Endodermal cell (in vitro differentiated cells): ENCODE data around the gene SCFD2. TPM values are rescaled to one million over a fixed set of nuclear protein-coding genes. Genes with fewer than 3 reads are reported as not detected.

Experiments
- DNase-seq: peaks from one replicate; pipeline ENCODE4 v3.0.0-alpha.2; 2017
- H3K27ac ChIP-seq: 2 replicates; pipeline ENCODE4 v1.5.1; 2013; ENCODE audit warnings: mild to moderate bottlenecking, low read depth, low read length, moderate library complexity
- H3K27me3 ChIP-seq: 2 replicates; pipeline ENCODE4 v1.6.1; 2013; ENCODE audit warnings: mild to moderate bottlenecking, low read length, moderate library complexity; ENCODE audit not compliant: insufficient read depth, control insufficient read depth, poor library complexity, severe bottlenecking
- H3K36me3 ChIP-seq: 2 replicates; pipeline ENCODE4 v1.7.0; 2013; ENCODE audit warnings: mild to moderate bottlenecking, low read length, moderate library complexity; ENCODE audit not compliant: control insufficient read depth, insufficient read depth
- H3K4me1 ChIP-seq: one replicate; pipeline ENCODE4 v1.7.0; 2013; ENCODE audit warnings: low read length; ENCODE audit not compliant: control insufficient read depth, insufficient read depth
- H3K4me3 ChIP-seq: 2 replicates; pipeline ENCODE4 v1.5.1; 2013; ENCODE audit warnings: mild to moderate bottlenecking, low read length, moderate library complexity
- H3K9ac ChIP-seq: 2 replicates; pipeline ENCODE4 v1.6.1; 2013; ENCODE audit warnings: mild to moderate bottlenecking, low read length, moderate library complexity; ENCODE audit not compliant: poor library complexity, severe bottlenecking; ENCODE audit errors: extremely low read depth
- H3K9me3 ChIP-seq: 2 replicates; pipeline ENCODE4 v1.6.1; 2013; ENCODE audit warnings: mild to moderate bottlenecking, low read length, moderate library complexity; ENCODE audit not compliant: control insufficient read depth
- H3K27ac Mint-ChIP-seq: 2 replicates; pipeline ENCODE4 v1.8.0; 2020; ENCODE audit warnings: mixed read lengths
- H3K27me3 Mint-ChIP-seq: 2 replicates; pipeline ENCODE4 v1.8.0; 2021; ENCODE audit warnings: mild to moderate bottlenecking, mixed read lengths; ENCODE audit not compliant: insufficient read depth
- H3K36me3 Mint-ChIP-seq: 2 replicates; pipeline ENCODE4 v1.8.0; 2020; ENCODE audit warnings: low read depth, mixed read lengths
- H3K4me1 Mint-ChIP-seq: 2 replicates; pipeline ENCODE4 v1.8.0; 2020; ENCODE audit warnings: mixed read lengths
- H3K4me3 Mint-ChIP-seq: 2 replicates; pipeline ENCODE4 v1.8.0; 2020; ENCODE audit warnings: mild to moderate bottlenecking, moderate library complexity, mixed read lengths
- H3K9me3 Mint-ChIP-seq: 2 replicates; pipeline ENCODE4 v1.8.0; 2020; ENCODE audit warnings: mild to moderate bottlenecking, mixed read lengths
- WGBS, 2 experiments: methylation state at CpG; one replicate each; pipeline versions ENCODE4 v1.1.5 to v1.1.7; 2013; ENCODE audit warnings: missing lambda C conversion rate in 2 of 2, mixed read lengths in 1 of 2; ENCODE audit not compliant: insufficient coverage in 1 of 2, insufficient read length in 1 of 2; 5-methylcytosine and 5-hydroxymethylcytosine counted together
- total RNA-seq, 2 donors: library from RNA; stranded (reverse); fragmentation: NEBNext Ultra II Directional in 1 of 2; extraction: Animal tissue kit (Norgen Biotek cat#: 25700) in 1 of 2; gene quantifications; 2 replicates in 1 of 2; 3 replicates in 1 of 2; pipeline ENCODE4 v1.2.1, GENCODE V29; 2021
- TF ChIP-seq, protein P1 (sequence below): fragments of 200-600 bp; sonication (generic); conservative IDR thresholded peaks from 2 replicates; pipeline ENCODE4 v1.5.0; 2021; ENCODE audit warnings: antibody characterized with exemption, mild to moderate bottlenecking

Gene SCFD2
- total RNA-seq, 2 donors from 2014 or later, result 5.7 to 6.5 TPM

DNA sequence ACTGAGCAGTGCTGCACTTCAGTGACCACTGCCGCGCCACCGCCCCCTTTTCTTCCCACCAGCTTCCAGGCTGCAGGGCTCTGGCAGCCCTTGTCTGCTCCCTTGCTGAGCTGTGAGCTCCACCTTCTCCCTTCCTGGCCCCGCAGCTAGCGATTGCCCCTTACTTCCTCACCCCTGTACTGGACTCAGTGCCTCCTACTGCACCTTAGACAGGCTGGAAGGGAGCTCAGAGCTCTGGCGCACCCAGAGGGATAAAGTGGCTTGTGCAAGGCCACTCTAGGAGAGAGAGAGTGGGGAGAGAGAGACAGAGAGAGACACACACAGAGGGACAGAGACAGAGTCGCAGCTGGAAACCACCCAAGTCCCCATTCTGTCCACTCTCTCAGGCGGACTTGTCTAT lies 497.7 kb downstream of the SCFD2 start:
- Mint-ChIP-seq H3K9me3 (no peaks in the 10 kb centered on the region), H3K27me3 (peaks cover 7% of the 10 kb centered on the region), H3K36me3 (peaks cover 32% of the 10 kb centered on the region), H3K27ac (no peak overlapping the region), H3K4me1 (peaks cover 31% of the 10 kb centered on the region), H3K4me3 (no peak overlapping the region)
- Histone ChIP-seq H3K4me1 (peaks cover 2% of the 10 kb centered on the region), H3K27ac (no peak overlapping the region), H3K9me3 (no peaks in the 10 kb centered on the region), H3K4me3 (no peak overlapping the region), H3K9ac (no peak overlapping the region), H3K27me3 (no peaks in the 10 kb centered on the region), H3K36me3 (peaks cover 39% of the 10 kb centered on the region)
- TF ChIP-seq, protein P1, sequence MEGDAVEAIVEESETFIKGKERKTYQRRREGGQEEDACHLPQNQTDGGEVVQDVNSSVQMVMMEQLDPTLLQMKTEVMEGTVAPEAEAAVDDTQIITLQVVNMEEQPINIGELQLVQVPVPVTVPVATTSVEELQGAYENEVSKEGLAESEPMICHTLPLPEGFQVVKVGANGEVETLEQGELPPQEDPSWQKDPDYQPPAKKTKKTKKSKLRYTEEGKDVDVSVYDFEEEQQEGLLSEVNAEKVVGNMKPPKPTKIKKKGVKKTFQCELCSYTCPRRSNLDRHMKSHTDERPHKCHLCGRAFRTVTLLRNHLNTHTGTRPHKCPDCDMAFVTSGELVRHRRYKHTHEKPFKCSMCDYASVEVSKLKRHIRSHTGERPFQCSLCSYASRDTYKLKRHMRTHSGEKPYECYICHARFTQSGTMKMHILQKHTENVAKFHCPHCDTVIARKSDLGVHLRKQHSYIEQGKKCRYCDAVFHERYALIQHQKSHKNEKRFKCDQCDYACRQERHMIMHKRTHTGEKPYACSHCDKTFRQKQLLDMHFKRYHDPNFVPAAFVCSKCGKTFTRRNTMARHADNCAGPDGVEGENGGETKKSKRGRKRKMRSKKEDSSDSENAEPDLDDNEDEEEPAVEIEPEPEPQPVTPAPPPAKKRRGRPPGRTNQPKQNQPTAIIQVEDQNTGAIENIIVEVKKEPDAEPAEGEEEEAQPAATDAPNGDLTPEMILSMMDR, result peak; percentile 48
- DNase-seq, result peak; percentile 85
- WGBS, 2 experiments, result 61 to 82% methylated on average over 4 to 8 of the region's 8 CpGs

DNA sequence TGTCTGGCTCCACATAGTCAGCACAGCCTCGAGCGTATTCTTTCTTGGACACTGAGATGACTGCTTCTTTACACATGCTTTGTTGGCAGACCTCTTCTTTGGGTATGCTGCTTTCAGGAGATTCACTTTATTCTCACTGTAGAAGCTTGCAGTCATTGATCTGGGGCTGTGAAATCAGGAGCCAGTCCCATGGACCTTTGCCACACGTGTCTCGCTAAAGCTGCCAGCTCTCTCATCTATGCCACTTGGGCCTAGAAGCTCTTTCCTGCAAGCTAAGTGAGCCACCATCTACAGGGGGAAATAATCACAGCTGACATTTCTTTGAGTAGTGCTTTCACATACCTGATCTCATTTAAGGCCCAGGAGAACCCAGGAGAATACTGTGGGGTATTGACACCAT lies 498.7 kb downstream of the SCFD2 start:
- Mint-ChIP-seq H3K27ac (no peak overlapping the region), H3K9me3 (no peaks in the 10 kb centered on the region), H3K4me1 (peaks cover 34% of the 10 kb centered on the region), H3K27me3 (peaks cover 8% of the 10 kb centered on the region), H3K36me3 (peaks cover 32% of the 10 kb centered on the region), H3K4me3 (no peak overlapping the region)
- Histone ChIP-seq H3K4me3 (peak overlapping the region; percentile 96), H3K9me3 (no peaks in the 10 kb centered on the region), H3K4me1 (no peaks in the 10 kb centered on the region), H3K36me3 (peaks cover 39% of the 10 kb centered on the region), H3K27me3 (no peaks in the 10 kb centered on the region), H3K27ac (no peak overlapping the region), H3K9ac (no peak overlapping the region)
- TF ChIP-seq, protein P1, result no peak
- WGBS, 2 experiments, result 93 to 94% methylated on average over 4 of the region's 4 CpGs
- DNase-seq, result no peak

DNA sequence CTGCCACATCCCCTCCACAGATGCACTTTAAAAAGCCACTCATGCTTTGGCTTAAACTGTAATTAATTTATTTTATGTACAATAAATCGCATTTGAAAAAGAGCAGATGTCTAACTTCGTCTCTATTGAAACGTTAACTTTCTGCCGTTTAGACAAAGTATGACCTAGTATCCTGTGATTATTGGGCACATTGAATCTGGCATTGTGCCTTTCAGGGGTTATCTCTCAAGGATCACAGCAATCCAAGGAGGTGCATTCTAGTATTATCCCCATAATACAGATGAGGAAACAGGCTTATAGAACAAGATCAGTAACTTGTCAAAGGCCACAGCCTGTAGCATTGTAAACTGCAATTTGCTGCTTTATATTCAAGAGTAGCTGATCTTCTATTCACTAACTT lies 499.1 kb downstream of the SCFD2 start:
- no peak for DNase-seq
- no peak overlapping the region for H3K27ac ChIP-seq
- WGBS, 2 experiments, result 86 to 93% methylated on average over 1 to 4 of the region's 4 CpGs
- Mint-ChIP-seq H3K27me3 (peaks cover 8% of the 10 kb centered on the region), H3K27ac (no peak overlapping the region), H3K4me3 (no peak overlapping the region), H3K4me1 (peaks cover 34% of the 10 kb centered on the region), H3K36me3 (peaks cover 32% of the 10 kb centered on the region), H3K9me3 (no peaks in the 10 kb centered on the region)
- no peaks in the 10 kb centered on the region for H3K27me3 ChIP-seq
- H3K36me3 ChIP-seq, result peaks cover 39% of the 10 kb centered on the region
- peak overlapping the region; percentile 96 for H3K4me3 ChIP-seq
- no peaks in the 10 kb centered on the region for H3K9me3 ChIP-seq
- no peak overlapping the region for H3K9ac ChIP-seq
- no peaks in the 10 kb centered on the region for H3K4me1 ChIP-seq
- TF ChIP-seq, protein P1, result no peak
